Kidney (tissue), 14 donors: ENCODE results near the gene PIP5K1C. TPM values are rescaled to one million over a fixed set of nuclear protein-coding genes. Genes with fewer than 3 reads are reported as not detected.

Source experiments
- DNase-seq, 5 donors: peaks; one replicate each; pipeline ENCODE4 v3.0.0-alpha.2; 2013 to 2020
- FAIRE-seq: peaks from 2 replicates; lab custom pipeline; 2012; peaks lifted over from hg19 to GRCh38; lab: Jason Lieb, UNC
- H3K27ac ChIP-seq, 2 donors: one replicate each; pipeline ENCODE4 v1.7.0; 2013; ENCODE audit warnings: low read depth in 2 of 2, low read length in 2 of 2, inconsistent platforms in 1 of 2
- H3K27me3 ChIP-seq: one replicate; pipeline ENCODE4 v1.7.1; 2013; ENCODE audit warnings: low read length, inconsistent platforms; ENCODE audit not compliant: control insufficient read depth, insufficient read depth
- H3K36me3 ChIP-seq, 3 donors: one replicate each; pipeline versions ENCODE4 v1.7.0 to v1.7.1; 2013; ENCODE audit warnings: low read length in 3 of 3, control low read depth in 1 of 3, inconsistent platforms in 1 of 3; ENCODE audit not compliant: insufficient read depth in 3 of 3, control insufficient read depth in 2 of 3
- H3K4me1 ChIP-seq, 3 donors: one replicate each; pipeline versions ENCODE4 v1.7.0 to v1.7.1; 2013; ENCODE audit warnings: low read length in 3 of 3, inconsistent platforms in 1 of 3, low read depth in 1 of 3; ENCODE audit not compliant: control insufficient read depth in 2 of 3, insufficient read depth in 2 of 3
- H3K4me3 ChIP-seq, 3 donors: one replicate each; pipeline versions ENCODE4 v1.7.0 to v1.8.1; 2013; ENCODE audit warnings: low read length in 3 of 3, control low read depth in 1 of 3, inconsistent platforms in 1 of 3
- H3K9ac ChIP-seq, 3 donors: one replicate each; pipeline versions ENCODE4 v1.7.0 to v1.7.1; 2013; ENCODE audit warnings: low read length in 3 of 3, control low read depth in 1 of 3, inconsistent platforms in 1 of 3
- H3K9me3 ChIP-seq, 3 donors: one replicate each; pipeline versions ENCODE4 v1.7.0 to v1.7.1; 2013; ENCODE audit warnings: low read length in 3 of 3, control low read depth in 1 of 3, inconsistent platforms in 1 of 3; ENCODE audit not compliant: control insufficient read depth in 2 of 3, insufficient read depth in 1 of 3
- intact Hi-C: fragments of 100-400 bp; cut with DNase I; formaldehyde crosslinking; loops from one replicate; pipeline ENCODE4 v1.11.1; 2022
- polyA plus RNA-seq: library from polyadenylated mRNA; stranded (reverse); fragments of 350-450 nt; fragmentation: Illumina TruSeq; extraction: RNeasy Lipid Tissue Mini Kit (QIAGEN cat#74804); gene quantifications from one replicate; pipeline ENCODE4 v1.2.3, GENCODE V29; 2014; ENCODE audit warnings: low read depth, low replicate concordance; ENCODE audit not compliant: insufficient read depth
- total RNA-seq: library from RNA; stranded (reverse); fragmentation: NEBNext Ultra II Directional; extraction: Animal tissue kit (Norgen Biotek cat#: 25700); gene quantifications from one replicate; pipeline ENCODE4 v1.2.1, GENCODE V29; 2021
- TF ChIP-seq, protein P1 (sequence below): IDR thresholded peaks from 3 replicates; pipeline ENCODE4 v1.5.1; 2012; ENCODE audit warnings: mild to moderate bottlenecking, moderate library complexity, borderline replicate concordance; ENCODE audit not compliant: insufficient read depth; ENCODE audit errors: extremely low read depth
- donor health status: control.
- donor health status: control.
- donor health status: control.
- donor health status: control.
- donor health status: control.
- donor health status: DM: yes; HTN: yes; CAD: no.
- donor health status: Normal renal cell carcinoma (clear cell type).

The PIP5K1C gene
- total and polyA plus RNA-seq, 2 donors from 2014 or later: 11.2 to 35.6 TPM

DNA sequence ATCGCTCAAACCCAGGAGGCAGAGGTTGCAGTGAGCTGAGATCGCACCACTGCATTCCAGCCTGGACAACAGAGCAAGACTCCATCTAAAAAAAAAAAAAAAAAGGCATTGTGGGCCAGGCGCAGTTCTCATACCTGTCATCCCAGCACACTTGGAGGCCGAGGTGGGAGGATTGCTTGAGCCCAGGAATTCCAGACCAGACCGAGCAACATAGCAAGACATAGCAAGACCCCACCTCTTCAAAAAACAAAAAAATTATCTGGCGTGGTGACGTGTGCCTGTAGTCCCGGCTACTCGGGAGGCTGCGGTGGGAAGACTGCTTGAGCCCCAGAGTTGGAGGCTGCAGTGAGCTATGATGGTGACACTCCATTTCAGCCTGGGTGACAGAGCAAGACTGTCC, 18.0 kb downstream of the PIP5K1C start:
- TF ChIP-seq, protein P1, sequence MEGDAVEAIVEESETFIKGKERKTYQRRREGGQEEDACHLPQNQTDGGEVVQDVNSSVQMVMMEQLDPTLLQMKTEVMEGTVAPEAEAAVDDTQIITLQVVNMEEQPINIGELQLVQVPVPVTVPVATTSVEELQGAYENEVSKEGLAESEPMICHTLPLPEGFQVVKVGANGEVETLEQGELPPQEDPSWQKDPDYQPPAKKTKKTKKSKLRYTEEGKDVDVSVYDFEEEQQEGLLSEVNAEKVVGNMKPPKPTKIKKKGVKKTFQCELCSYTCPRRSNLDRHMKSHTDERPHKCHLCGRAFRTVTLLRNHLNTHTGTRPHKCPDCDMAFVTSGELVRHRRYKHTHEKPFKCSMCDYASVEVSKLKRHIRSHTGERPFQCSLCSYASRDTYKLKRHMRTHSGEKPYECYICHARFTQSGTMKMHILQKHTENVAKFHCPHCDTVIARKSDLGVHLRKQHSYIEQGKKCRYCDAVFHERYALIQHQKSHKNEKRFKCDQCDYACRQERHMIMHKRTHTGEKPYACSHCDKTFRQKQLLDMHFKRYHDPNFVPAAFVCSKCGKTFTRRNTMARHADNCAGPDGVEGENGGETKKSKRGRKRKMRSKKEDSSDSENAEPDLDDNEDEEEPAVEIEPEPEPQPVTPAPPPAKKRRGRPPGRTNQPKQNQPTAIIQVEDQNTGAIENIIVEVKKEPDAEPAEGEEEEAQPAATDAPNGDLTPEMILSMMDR: no peak
- FAIRE-seq (no peak), DNase-seq (no peak)
- Histone ChIP-seq H3K9ac (no peak overlapping the region), H3K4me1 (peaks cover 0 to 7% (median 0%) of the 10 kb centered on the region in 3 donors), H3K27me3 (no peaks in the 10 kb centered on the region), H3K4me3 (no peak overlapping the region), H3K36me3 (no peaks in the 10 kb centered on the region), H3K9me3 (no peaks in the 10 kb centered on the region), H3K27ac (no peak overlapping the region)
- intact Hi-C loops: no loop called here

GRCh38 chr19:3680939-3681338, 19.3 kb downstream of the PIP5K1C start:
- Histone ChIP-seq H3K27ac (no peak overlapping the region), H3K27me3 (no peaks in the 10 kb centered on the region), H3K4me1 (peaks cover 0 to 6% (median 0%) of the 10 kb centered on the region in 3 donors), H3K36me3 (no peaks in the 10 kb centered on the region), H3K9me3 (no peaks in the 10 kb centered on the region), H3K9ac (no peak overlapping the region), H3K4me3 (no peak overlapping the region)
- TF ChIP-seq, protein P1: no peak
- peak in 1 of 5 donors; percentile 59 for DNase-seq
- intact Hi-C loops: no loop called here
- FAIRE-seq: no peak

DNA sequence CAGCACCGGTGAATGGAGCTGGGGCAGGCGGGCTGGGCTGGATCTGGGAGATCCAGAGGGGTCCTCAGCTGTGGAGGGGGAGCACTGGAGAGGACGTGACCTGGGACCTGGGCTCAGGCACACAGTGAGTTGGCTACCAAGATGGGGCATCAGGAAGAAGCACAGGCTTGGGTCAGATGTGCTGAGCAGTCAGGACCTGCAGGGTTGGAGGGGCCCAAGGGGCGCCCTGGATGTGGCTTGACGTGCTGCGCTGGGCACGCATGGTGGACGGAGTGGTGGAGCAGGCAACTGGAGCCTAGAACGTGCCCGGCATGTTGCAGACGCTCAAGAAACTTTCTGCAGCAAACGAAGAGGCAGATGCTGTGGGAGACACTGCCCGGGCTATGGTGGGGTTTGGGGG, 20.7 kb downstream of the PIP5K1C start:
- peaks cover 0 to 6% (median 0%) of the 10 kb centered on the region in 3 donors for H3K4me1 ChIP-seq
- intact Hi-C loops: no loop called here
- TF ChIP-seq, protein P1: no peak
- no peak overlapping the region for H3K9ac ChIP-seq
- H3K36me3 ChIP-seq: no peaks in the 10 kb centered on the region
- H3K27ac ChIP-seq: no peak overlapping the region
- FAIRE-seq: no peak
- no peak for DNase-seq
- H3K9me3 ChIP-seq: no peaks in the 10 kb centered on the region
- H3K27me3 ChIP-seq: no peaks in the 10 kb centered on the region
- no peak overlapping the region for H3K4me3 ChIP-seq

DNA sequence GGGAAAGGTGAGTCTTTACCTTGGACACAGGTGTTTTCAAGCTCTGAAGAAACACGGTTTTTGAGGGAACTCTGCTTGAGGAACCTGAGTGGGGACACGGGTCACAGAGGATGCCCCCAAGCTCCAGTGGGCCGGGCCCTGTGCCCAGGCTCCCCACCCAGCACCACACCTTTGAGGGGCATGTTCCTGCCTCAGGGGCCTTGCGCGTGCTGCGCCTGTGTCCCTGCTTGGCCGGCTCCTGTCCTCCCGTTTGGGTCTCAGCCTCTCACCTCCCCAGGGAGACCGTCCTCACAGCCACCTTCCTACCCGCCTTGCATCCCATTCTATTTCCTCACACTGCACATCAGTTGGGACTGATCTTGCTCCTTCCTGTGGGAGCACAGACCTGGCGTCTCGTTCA, 21.1 kb downstream of the PIP5K1C start:
- TF ChIP-seq, protein P1: no peak
- Histone ChIP-seq H3K27ac (no peak overlapping the region), H3K27me3 (no peaks in the 10 kb centered on the region), H3K4me1 (peaks cover 0 to 6% (median 0%) of the 10 kb centered on the region in 3 donors), H3K4me3 (no peak overlapping the region), H3K9me3 (no peaks in the 10 kb centered on the region), H3K36me3 (no peaks in the 10 kb centered on the region), H3K9ac (no peak overlapping the region)
- FAIRE-seq: no peak
- intact Hi-C loops: no loop called here
- no peak for DNase-seq
